ENCODE measurements around the gene IL24. TPM values are rescaled to one million over a fixed set of nuclear protein-coding genes. Genes with fewer than 3 reads are reported as not detected.

Gene IL24
- total RNA-seq, 1 experiment from 2014 or later, result 1.8 TPM

- no peak for DNase-seq (ENCODE audit: low read depth)
Measured at GRCh38 chr1:206878456-206878855, 18.8 kb upstream of the IL24 start.

DNA sequence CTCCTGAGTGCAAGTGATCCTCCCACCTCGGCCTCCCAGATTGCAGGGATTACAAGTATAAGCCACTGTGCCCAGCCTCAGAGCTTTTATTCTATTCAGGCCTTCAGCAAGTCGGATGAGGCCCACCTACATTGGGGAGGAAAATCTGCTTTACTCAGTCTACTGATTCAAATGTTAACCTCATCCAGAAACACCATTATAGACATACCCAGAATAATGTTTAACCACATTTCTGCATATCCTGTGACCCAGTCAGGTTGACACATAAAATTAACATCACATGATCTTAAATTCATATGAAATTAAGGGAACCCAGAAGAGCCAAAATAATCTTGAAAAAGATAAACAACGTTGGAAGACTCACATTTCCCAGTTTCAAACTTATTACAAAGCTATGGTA is 16.9 kb upstream of the IL24 start:
- DNase-seq (ENCODE audit: low read depth), result no peak

DNA sequence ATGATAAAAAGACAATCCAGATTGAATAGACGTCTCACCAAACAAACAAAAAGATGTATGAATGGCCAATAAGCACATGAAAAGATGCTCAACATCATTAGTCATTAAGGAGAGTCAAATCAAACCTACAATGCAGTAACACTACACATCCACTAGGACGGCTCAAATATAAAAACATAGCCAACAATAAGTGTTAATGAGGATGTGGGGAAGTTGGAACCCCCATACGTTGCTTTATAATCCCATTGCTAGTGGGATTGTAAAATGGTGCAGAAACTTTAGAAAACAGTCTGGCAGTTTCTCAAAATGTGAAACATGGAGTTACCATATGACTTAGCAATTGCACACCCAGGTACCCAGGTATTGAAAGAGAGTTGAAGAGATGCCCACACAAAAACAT is 14.7 kb upstream of the IL24 start:
- DNase-seq (ENCODE audit: low read depth), result no peak

DNA sequence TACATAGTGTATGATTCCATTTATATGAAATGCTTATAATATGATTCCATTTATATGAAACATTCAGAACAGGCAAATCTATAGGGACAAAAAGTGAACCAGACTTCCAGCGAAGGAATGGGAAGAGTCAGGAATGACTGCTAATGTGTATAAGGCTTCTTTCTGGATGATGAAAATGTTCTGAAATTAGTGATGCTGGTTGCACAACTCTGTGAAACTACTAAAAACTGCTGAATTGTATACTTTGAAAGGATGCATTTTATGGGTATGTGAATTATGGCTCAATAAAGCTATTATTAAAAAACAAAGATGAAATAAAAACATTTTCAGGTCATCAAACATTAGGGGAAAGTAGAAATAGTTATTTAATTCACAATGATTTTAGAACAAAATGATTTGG is 14.1 kb upstream of the IL24 start:
- DNase-seq (ENCODE audit: low read depth), result no peak

- DNase-seq (ENCODE audit: low read depth), result no peak
Measured at GRCh38 chr1:206883876-206884275, 13.4 kb upstream of the IL24 start.

DNA sequence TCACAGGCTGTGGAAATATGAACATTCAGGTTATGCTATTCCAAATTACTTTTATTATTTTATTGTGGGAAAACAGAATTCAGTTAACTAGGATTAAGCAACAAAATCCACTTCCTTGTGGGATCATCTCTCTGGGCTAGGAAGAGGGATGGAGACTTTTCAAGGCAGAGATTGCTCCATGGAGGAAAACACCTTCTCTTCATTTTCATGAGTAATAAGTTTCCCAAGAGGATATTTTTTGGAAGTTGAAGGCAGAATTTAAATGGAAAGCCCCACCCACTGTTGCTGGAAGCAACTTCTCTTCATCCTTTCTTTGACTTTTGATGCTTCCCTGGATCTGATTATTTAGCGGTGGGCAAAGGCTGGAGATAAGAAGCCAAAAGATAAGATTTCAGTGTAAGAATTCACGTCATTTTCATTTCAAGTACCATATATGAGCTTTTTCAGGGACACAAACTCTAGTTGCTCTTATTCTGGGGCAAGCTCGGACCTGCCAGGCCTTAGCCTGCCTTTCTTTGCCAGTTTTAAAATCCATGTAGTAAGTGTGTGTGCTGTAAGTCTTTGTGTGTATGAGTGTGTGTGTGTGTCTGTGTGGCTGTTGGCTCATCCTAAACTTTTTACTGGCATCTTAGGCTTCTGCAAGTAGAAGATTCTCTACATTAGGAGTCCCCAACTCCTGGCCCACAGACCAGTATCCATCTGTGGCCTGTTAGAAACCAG is 11.7 kb upstream of the IL24 start:
- no peak for DNase-seq (ENCODE audit: low read depth)

DNA sequence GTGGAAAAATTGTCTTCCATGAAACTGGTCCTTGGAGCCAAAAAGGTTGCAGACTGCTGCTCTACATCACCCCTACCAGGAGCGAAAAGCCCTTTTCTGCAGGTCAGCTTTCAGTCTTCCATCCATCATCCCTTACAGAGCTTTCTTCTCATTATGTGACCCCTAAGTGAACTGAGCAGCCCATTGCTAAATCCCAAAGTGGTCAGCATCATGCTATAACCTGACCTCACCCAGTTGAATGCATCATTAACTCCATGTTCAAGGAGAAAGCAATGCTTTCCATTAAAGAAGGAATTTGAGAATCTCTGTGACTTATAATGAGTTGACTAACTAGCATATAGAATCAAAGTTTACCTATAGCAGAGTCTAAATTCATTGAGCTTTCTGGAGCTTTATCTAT is 10.4 kb upstream of the IL24 start:
- no peak for DNase-seq (ENCODE audit: low read depth)

GRCh38 chr1:206887701-206888100 is 9.5 kb upstream of the IL24 start:
- peak; percentile 70 for DNase-seq (ENCODE audit: low read depth)

DNA sequence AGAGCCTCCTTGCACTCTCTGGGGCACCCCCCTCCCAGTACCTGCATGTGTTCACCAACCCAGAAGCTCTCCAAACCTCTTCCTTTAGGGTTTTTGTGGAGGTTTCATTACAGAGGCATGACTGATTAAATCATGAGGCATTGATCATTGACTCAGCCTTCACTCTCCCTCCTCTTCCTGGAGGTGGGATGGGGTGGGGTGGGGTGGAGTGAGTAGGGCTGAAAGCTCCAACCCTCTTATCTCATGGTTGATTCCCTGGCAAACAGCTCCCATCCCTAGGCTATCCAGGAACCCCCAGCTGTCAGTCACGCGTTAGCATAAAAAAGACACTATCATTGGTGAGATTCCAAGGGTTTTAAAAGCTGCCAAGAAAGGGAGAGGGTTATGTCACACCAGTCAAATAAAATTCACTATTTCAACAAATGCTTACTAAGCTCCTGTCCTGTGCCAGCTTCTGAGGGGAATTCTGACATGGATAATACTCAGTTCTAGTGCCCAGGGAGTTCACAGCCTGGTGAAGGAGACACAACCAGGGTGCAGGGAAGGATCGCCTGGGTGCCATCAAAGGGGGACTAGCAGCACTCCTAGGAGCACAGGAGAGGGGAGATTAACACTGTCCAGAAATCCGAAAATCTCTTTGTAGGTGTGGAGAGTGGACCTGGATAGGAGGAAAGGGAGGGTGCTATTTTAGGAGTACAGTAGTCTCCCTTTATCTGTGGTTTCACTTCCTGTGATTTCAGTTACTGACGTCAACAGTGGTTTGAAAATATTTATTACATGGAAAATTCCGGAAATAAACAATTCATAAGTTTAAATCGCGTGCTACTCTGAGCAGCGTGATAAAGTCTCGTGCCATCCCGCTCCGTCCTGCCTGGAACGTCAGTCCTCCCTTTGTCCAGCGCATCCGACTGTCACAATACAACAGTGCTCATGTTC is 6.8 kb upstream of the IL24 start:
- DNase-seq (ENCODE audit: low read depth), result peak; percentile 92

DNA sequence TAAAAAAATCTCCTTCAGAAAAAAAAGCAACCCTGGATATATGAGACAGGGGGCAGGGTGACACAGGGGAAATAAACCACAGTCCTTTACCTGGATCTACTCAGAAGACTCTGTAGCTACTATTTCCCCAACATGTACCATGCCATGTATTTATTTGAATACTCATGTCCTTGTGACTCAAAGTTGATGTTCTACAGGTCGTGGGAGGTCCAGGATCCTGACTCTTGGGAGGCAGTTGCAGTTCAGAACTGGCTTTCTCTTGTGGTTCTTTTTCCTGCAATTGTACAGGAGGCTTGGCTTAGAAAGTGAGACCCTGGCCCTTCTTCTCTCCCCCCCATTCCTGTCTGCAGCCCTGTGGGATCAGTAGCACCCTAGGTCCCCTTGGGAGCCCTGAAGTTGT is 5.8 kb upstream of the IL24 start:
- peak; percentile 61 for DNase-seq (ENCODE audit: low read depth)

GRCh38 chr1:206892351-206892984 is 4.8 kb upstream of the IL24 start:
- DNase-seq (ENCODE audit: low read depth), result peak; percentile 44

DNA sequence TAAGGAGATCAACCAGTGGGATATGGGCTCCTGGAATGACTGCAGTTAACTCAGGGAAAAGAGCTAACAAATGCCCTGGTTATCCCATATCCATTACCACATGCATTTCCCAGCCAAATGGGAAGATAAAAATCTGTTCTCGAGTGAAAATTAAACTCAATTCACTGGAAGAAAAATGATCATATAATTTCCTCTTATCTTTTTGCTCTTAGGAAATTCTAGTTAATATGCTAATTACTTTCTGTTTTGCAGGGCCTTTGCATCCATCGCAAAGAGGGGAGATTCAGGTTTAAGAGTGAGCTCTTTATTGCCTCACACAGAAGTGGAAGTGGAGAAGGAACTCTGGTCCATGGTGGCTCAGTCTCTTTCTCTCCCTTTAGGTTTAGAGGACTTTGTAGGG is 3.9 kb upstream of the IL24 start:
- no peak for DNase-seq (ENCODE audit: low read depth)

DNA sequence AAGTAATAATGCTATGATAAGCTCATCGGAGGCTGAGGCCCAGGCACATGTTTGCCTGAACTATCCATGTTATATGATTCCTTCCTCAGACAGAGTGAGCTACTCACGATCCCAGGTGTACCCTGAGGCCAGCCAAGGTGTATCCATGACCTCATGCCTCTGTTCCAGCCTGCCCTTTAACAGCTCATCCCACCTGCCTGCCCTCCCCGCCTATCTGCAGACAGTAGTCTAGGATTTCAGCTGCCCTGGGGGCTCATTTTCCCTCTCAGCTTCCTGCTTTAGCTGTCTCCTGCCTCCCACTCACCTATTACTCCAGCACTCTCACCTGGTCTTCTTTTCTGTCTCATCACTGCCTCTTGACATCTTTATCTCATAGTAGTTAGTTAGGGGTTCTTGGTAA is 1.9 kb upstream of the IL24 start:
- DNase-seq (ENCODE audit: low read depth), result no peak

GRCh38 chr1:206895837-206896242 is 1.4 kb upstream of the IL24 start:
- DNase-seq (ENCODE audit: low read depth), result peak; percentile 77

- DNase-seq (ENCODE audit: low read depth), result no peak
Measured at GRCh38 chr1:206896261-206896660, 982 bp upstream of the IL24 start.

DNA sequence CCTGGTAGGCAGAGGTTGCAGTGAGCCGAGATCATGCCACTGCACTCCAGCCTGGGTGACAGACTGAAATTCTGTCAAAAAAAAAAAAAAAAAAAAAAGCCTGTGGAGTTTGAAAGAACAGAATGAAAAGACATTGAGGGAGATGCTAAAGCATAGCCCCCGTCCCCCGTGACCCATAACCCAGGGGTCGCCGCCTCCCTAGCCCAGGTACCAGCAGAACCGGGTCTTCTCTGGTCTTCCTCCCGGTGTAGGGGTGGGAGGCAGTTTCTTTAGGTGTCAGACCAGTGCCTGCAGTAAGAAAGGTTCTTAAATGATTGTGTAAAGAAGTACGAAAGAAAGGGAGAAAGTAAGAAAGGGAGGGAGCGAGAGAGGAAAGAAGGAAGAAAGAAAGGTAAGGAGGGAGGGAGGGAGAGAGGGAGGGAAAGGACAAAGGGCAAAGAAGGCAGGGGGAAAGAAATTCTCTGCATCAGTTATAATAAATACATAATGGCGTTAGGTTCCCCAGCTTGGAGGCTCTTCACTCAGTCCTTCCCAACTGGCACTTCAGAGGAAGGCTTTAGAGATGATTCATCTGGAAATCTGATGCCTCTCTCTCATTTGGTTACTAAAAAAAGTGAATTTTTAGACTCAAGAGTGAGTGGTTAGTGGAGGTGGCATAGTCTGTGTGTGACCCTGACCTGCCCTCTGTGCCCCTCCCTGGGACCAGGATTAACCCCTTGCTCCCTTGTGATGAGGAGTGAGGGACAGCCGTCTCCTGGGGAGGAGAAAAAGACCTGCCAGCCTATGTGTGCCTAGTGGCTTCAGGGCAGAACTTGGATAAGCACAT is 1.1 kb downstream of the IL24 start:
- peak; percentile 87 for DNase-seq (ENCODE audit: low read depth)

DNA sequence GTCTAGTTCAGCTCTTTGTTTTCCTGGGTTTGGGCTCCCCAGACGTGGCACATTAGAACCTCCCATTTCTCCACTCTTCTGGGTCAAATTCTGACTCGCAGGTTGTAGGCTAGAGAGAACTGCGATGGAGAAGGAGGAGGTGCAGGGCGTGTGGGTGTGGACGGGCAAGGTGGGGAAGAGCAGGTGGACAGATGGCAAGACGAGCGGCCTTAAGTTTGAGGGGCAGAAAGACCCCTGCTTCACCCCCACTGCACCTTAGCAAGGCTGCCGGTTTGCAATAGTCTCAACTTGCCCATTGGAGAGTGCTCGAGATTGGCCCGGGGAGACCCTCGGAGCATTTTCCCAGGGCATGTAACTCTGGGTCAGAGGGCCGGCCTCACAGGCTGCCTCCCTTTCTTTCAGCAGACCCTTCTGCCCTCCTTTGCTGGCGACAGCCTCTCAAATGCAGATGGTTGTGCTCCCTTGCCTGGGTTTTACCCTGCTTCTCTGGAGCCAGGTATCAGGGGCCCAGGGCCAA is 1.7 kb downstream of the IL24 start:
- DNase-seq (ENCODE audit: low read depth), result no peak

- peak; percentile 46 for DNase-seq (ENCODE audit: low read depth)
Measured at GRCh38 chr1:206899717-206900116, 2.5 kb downstream of the IL24 start.

- no peak for DNase-seq (ENCODE audit: low read depth)
Measured at GRCh38 chr1:206900149-206900548, 2.9 kb downstream of the IL24 start.

GRCh38 chr1:206901944-206902343 is 4.7 kb downstream of the IL24 start:
- DNase-seq (ENCODE audit: low read depth), result no peak

DNA sequence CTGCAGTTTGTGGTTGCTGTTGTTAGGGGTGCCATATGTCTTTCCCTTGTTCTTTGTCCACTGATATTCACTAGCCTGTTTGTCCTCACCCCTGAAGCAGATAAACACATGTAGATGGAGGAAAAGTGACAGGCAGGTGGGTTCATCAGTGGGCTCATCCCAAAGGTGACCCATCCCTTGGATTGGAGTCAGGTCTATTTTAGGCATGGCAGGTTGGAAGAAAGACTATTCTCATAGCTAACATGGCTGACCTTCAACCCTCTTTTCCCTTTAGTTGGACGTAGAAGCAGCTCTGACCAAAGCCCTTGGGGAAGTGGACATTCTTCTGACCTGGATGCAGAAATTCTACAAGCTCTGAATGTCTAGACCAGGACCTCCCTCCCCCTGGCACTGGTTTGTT is 5.5 kb downstream of the IL24 start:
- DNase-seq (ENCODE audit: low read depth), result no peak
